Fibroblast of lung (primary cell): ENCODE results near the gene EEIG1.

Experiments used
- CTCF ChIP-seq, 2 donors: IDR thresholded peaks in 1 of 2; conservative IDR thresholded peaks in 1 of 2; 1 replicate in 1 of 2; 2 replicates in 1 of 2; pipeline ENCODE4 v1.5.1; 2011 to 2012; ENCODE audit warnings: low read length in 2 of 2, control low read depth in 1 of 2, inconsistent platforms in 1 of 2, low read depth in 1 of 2, mild to moderate bottlenecking in 1 of 2
- EZH2 ChIP-seq: IDR thresholded peaks from 2 replicates; pipeline ENCODE4 v1.5.1; 2012; ENCODE audit warnings: low read length, control low read depth, mild to moderate bottlenecking; ENCODE audit errors: missing control alignments

- TF ChIP-seq CTCF (conservative IDR thresholded peaks at IDR 0.05 in 1 of 2, IDR thresholded peaks at IDR 0.05 in 1 of 2; ENCODE audit: low read depth in 1 of 2, low read length in 2 of 2) (no peak), EZH2 (no peak)
These were observed 18.7 kb upstream of the EEIG1 start for GRCh38 chr9:127999461-127999860.
